PC-3 (cell line): ENCODE data around the gene GAGE10. TPM values are rescaled to one million over a fixed set of nuclear protein-coding genes. Genes with fewer than 3 reads are reported as not detected.

Experiments
- ATAC-seq: fragments of 200-7000 bp; cut with Tn5 transposase; 2 replicates; pipeline ENCODE4 v1.9.1; 2020; ENCODE audit warnings: mild to moderate bottlenecking, moderate library complexity
- BruUV-seq: library from RNA; stranded (reverse); fragments of 400-500 nt; replicated peaks from 2 replicates; lab custom pipeline; 2021; lab: Mats Ljungman, UMichigan
- CTCF ChIA-PET: fragments of 300-600 bp; sonication (Branson Sonifier 250); formaldehyde crosslinking; loops from one replicate; lab custom pipeline; 2022; ENCODE audit warnings: antibody characterized with exemption; lab: Charles Lee
- POLR2A ChIA-PET: fragments of 300-600 bp; sonication (Branson Sonifier 250); formaldehyde crosslinking; loops from one replicate; lab custom pipeline; 2022; ENCODE audit warnings: antibody characterized with exemption; ENCODE audit not compliant: unreplicated experiment; lab: Charles Lee
- DNase-seq: peaks from one replicate; pipeline ENCODE4 v3.0.0-alpha.2; 2015
- H2AFZ ChIP-seq: fragments of 300-600 bp; sonication (generic); 2 replicates; pipeline ENCODE4 v1.6.0; 2016; ENCODE audit warnings: antibody characterized with exemption, low read length
- H3F3A ChIP-seq: fragments of 300-600 bp; sonication (generic); one replicate; pipeline ENCODE4 v1.6.0; 2017; ENCODE audit warnings: antibody characterized with exemption, low read length, control low read depth, mild to moderate bottlenecking; ENCODE audit not compliant: unreplicated experiment
- H3K27ac ChIP-seq: fragments of 300-600 bp; sonication (generic); 2 replicates; pipeline ENCODE4 v1.5.1; 2016; ENCODE audit warnings: mild to moderate bottlenecking, low read length
- H3K27me3 ChIP-seq: fragments of 300-600 bp; sonication (generic); 2 replicates; pipeline ENCODE4 v1.6.1; 2016; ENCODE audit warnings: low read length, mixed read lengths
- H3K36me3 ChIP-seq: fragments of 300-600 bp; sonication (generic); 2 replicates; pipeline ENCODE4 v1.6.1; 2016; ENCODE audit warnings: low read depth, mixed run types, low read length, mixed read lengths
- H3K4me1 ChIP-seq: fragments of 300-600 bp; sonication (generic); 2 replicates; pipeline ENCODE4 v1.5.1; 2016; ENCODE audit warnings: low read length; ENCODE audit not compliant: insufficient read depth
- H3K4me2 ChIP-seq: fragments of 300-600 bp; sonication (generic); 2 replicates; pipeline ENCODE4 v1.6.0; 2016; ENCODE audit warnings: low read length
- H3K4me3 ChIP-seq: fragments of 300-600 bp; sonication (generic); 2 replicates; pipeline ENCODE4 v1.5.1; 2016; ENCODE audit warnings: mild to moderate bottlenecking, low read length, mixed read lengths
- H3K79me2 ChIP-seq: fragments of 300-600 bp; sonication (generic); 2 replicates; pipeline ENCODE4 v1.6.1; 2017; ENCODE audit warnings: low read length, mixed read lengths
- H3K9ac ChIP-seq: fragments of 300-600 bp; sonication (generic); 2 replicates; pipeline ENCODE4 v1.6.0; 2016; ENCODE audit warnings: mild to moderate bottlenecking, low read length
- H3K9me2 ChIP-seq: fragments of 300-600 bp; sonication (generic); replicated peaks from 2 replicates; pipeline ENCODE4 v1.6.1; 2016; ENCODE audit warnings: mixed run types, low read length, mixed read lengths
- H3K9me3 ChIP-seq: fragments of 300-600 bp; sonication (generic); 2 replicates; pipeline ENCODE4 v1.6.1; 2016; ENCODE audit warnings: low read length, mixed read lengths
- H4K20me1 ChIP-seq: fragments of 300-600 bp; sonication (generic); 2 replicates; pipeline ENCODE4 v1.6.1; 2016; ENCODE audit warnings: low read length, mixed read lengths
- EZH2 ChIP-seq: fragments of 300-600 bp; sonication (generic); IDR thresholded peaks from one replicate; pipeline ENCODE4 v1.6.1; 2017; ENCODE audit warnings: antibody characterized with exemption, mild to moderate bottlenecking, low read length; ENCODE audit not compliant: unreplicated experiment
- EZH2phosphoT487 ChIP-seq: fragments of 300-600 bp; sonication (generic); IDR thresholded peaks from 2 replicates; pipeline ENCODE4 v1.6.1; 2018; ENCODE audit warnings: mild to moderate bottlenecking, antibody characterized with exemption, low read length, borderline replicate concordance
- intact Hi-C: fragments of 100-400 bp; cut with micrococcal nuclease; formaldehyde crosslinking; loops from 2 replicates; pipeline ENCODE4 v1.9.0; 2023
- total RNA-seq: library from RNA; depleted of rRNA; stranded (reverse); fragments of >200 nt; gene quantifications from 2 replicates; pipeline ENCODE4 v1.2.3, GENCODE V29; 2014
- TF ChIP-seq, protein P1 (sequence below): fragments of 300-600 bp; sonication (generic); conservative IDR thresholded peaks from 2 replicates; pipeline ENCODE4 v1.5.1; 2017; ENCODE audit warnings: antibody characterized with exemption, low read depth, mild to moderate bottlenecking, low read length

GAGE10 gene
- total RNA-seq, 1 experiment from 2014 or later: not detected

DNA sequence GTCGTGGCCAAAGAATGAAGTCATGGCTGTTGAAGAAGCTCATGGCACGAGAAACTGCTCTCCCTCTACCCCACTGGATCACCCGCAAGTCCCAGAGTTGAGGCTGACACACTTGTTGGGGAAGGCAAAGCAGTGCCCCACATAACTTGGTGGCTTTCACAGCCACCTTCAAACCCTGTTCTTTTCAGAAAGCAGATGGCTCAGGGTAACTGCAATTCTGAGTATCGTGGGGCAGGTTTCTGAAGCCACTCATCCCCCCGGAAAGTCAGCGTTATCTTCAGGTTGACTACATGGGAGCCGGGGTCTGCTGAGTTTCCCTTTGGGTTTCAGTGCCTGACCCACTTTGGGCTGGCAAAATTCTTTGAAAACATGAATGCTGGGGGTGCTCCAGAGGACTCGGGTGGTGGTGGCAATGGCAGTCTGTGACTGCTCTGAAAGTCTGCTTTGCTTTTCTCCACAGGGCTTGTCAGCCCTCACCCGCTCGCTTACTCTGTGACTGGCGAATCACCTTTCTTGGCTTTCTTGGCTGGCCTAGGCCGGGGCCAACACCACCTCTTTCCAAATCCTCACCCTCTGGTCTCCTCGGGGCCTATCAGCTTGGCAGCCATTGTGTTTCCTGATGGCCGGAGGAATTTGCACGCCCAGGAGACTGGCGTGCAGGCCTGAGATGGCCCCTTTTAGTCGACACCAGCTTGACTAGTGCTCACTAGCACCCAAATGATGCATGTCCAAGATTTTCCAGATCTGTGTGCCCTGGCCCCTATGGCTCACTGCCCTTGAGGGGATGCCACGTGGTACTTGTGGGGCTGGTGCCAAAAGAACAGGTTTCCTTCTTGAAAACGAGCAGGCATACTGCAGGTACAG lies 26.5 kb upstream of the GAGE10 start:
- no peak for ATAC-seq
- H4K20me1 ChIP-seq: no peaks in the 10 kb centered on the region
- no peaks in the 10 kb centered on the region for H3K9me2 ChIP-seq
- no peaks in the 10 kb centered on the region for H3K27me3 ChIP-seq
- H3K79me2 ChIP-seq: peaks cover 16% of the 10 kb centered on the region
- BruUV-seq: no TSS peak
- H3K4me2 ChIP-seq: no peak overlapping the region
- no peaks in the 10 kb centered on the region for H3K36me3 ChIP-seq
- TF ChIP-seq, protein P1, sequence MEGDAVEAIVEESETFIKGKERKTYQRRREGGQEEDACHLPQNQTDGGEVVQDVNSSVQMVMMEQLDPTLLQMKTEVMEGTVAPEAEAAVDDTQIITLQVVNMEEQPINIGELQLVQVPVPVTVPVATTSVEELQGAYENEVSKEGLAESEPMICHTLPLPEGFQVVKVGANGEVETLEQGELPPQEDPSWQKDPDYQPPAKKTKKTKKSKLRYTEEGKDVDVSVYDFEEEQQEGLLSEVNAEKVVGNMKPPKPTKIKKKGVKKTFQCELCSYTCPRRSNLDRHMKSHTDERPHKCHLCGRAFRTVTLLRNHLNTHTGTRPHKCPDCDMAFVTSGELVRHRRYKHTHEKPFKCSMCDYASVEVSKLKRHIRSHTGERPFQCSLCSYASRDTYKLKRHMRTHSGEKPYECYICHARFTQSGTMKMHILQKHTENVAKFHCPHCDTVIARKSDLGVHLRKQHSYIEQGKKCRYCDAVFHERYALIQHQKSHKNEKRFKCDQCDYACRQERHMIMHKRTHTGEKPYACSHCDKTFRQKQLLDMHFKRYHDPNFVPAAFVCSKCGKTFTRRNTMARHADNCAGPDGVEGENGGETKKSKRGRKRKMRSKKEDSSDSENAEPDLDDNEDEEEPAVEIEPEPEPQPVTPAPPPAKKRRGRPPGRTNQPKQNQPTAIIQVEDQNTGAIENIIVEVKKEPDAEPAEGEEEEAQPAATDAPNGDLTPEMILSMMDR: no peak
- TF ChIP-seq EZH2 (no peak), EZH2phosphoT487 (no peak)
- H3F3A ChIP-seq: no peaks in the 10 kb centered on the region
- intact Hi-C loops: no loop called here
- peaks cover 3% of the 10 kb centered on the region; the same call in 1 of the 2 replicates for H3K4me1 ChIP-seq
- H3K4me3 ChIP-seq: no peak overlapping the region
- H3K9me3 ChIP-seq: no peaks in the 10 kb centered on the region
- H3K27ac ChIP-seq: no peak overlapping the region
- no peak overlapping the region for H3K9ac ChIP-seq
- POLR2A ChIA-PET: no interaction called here
- CTCF ChIA-PET: no interaction called here
- no peak overlapping the region for H2AFZ ChIP-seq
- DNase-seq: no peak

DNA sequence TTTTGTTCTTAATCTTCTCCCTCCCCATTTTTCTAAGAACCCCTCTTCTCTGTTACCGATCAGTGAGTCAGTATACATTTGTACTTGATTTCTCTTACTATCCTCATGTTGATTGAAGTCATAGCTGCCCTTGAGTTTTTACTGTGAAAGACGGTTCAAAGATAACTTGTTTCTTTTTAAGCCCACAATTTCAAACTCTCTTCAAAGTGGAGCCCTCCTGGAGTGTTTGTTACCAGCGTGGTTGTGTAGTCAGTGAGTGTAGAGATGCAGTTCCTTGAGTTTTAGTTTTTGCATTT lies 26.0 kb upstream of the GAGE10 start:
- CTCF ChIA-PET: no interaction called here
- no TSS peak for BruUV-seq

DNA sequence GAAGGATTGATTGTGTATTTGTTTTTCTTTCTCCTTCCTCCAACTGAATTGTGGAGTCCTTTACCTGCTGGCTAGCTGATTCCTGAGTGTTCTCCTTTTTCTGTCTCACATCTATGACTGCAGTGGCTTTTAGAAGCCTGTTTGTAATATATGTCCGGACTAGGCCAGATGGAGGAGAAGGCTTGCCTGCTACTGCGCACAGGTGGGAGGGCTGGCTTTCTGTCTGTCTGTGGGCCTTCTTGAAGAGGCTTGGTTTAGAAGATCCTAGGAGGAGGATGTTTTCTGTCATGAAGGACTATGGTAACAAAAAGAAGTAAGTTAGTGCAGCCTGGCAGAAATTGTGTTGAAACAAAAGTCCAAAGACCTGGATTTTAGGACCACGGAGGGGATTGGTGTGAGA lies 25.4 kb upstream of the GAGE10 start:
- Histone ChIP-seq H3K36me3 (no peaks in the 10 kb centered on the region), H3K4me3 (no peak overlapping the region), H3K79me2 (peaks cover 4% of the 10 kb centered on the region; the same call in 1 of the 2 replicates), H2AFZ (no peak overlapping the region), H3K4me2 (no peak overlapping the region), H3K9ac (no peak overlapping the region), H3F3A (no peaks in the 10 kb centered on the region), H3K9me2 (no peaks in the 10 kb centered on the region), H4K20me1 (no peaks in the 10 kb centered on the region), H3K4me1 (no peaks in the 10 kb centered on the region), H3K27ac (no peak overlapping the region), H3K9me3 (no peaks in the 10 kb centered on the region), H3K27me3 (no peaks in the 10 kb centered on the region)
- ATAC-seq: no peak
- ChIA-PET POLR2A (no interaction called here), CTCF (no interaction called here)
- DNase-seq: no peak
- TF ChIP-seq EZH2 (no peak), EZH2phosphoT487 (no peak)
- TF ChIP-seq, protein P1: no peak
- intact Hi-C loops: no loop called here
- BruUV-seq: no TSS peak

More for the DNA sequence above, 26.0 kb upstream of the GAGE10 start:
- H3K27me3 ChIP-seq: no peaks in the 10 kb centered on the region
- peaks cover 10% of the 10 kb centered on the region for H3K79me2 ChIP-seq
- no peaks in the 10 kb centered on the region for H3K36me3 ChIP-seq
- H3K9ac ChIP-seq: no peak overlapping the region
- H3K4me2 ChIP-seq: no peak overlapping the region
- no peaks in the 10 kb centered on the region for H3K9me3 ChIP-seq
- H2AFZ ChIP-seq: no peak overlapping the region
- no peak for TF ChIP-seq EZH2
- TF ChIP-seq, protein P1: no peak
- no peak for TF ChIP-seq EZH2phosphoT487
- H3K4me1 ChIP-seq: no peaks in the 10 kb centered on the region
- no peak for ATAC-seq
- H3K9me2 ChIP-seq: no peaks in the 10 kb centered on the region
- H4K20me1 ChIP-seq: no peaks in the 10 kb centered on the region
- POLR2A ChIA-PET: no interaction called here
- H3K4me3 ChIP-seq: no peak overlapping the region
- no peak overlapping the region for H3K27ac ChIP-seq
- no peak for DNase-seq
- no peaks in the 10 kb centered on the region for H3F3A ChIP-seq
- intact Hi-C loops: no loop called here
